ENCODE measurements around the gene AHCTF1. TPM values are rescaled to one million over a fixed set of nuclear protein-coding genes. Genes with fewer than 3 reads are reported as not detected.

AHCTF1 gene
- 89.4 and 97.5 TPM in 2 replicates for total RNA-seq (2013; cell fraction: nucleolus; rRNA removed)
- total RNA-seq (2014; rRNA removed) (25.5 and 25.6 TPM in 2 replicates), total RNA-seq (2014; rRNA removed; fragmentation: Illumina TruSeq; extraction: Trizol) (45.5 and 51.1 TPM in 2 replicates), total RNA-seq (2021) (27.1 and 29.3 TPM in 2 replicates), polyA plus RNA-seq (2011; rRNA removed) (19.4 and 27.7 TPM in 2 replicates), polyA plus RNA-seq (2014; fragmentation: Illumina TruSeq; extraction: Trizol) (44.3 and 56.5 TPM in 2 replicates), polyA plus RNA-seq (2014; fragmentation: Nextera tagmentation; extraction: Ambion mirVana) (1 to 10 TPM; 3.4 to 5.3 TPM), polyA plus RNA-seq (2014; rRNA removed) (15.4 and 17.2 TPM in 2 replicates), polyA plus RNA-seq (2016; fragmentation: Nextera tagmentation; extraction: Ambion mirVana) (10 to 100 TPM; 15.5 to 16.1 TPM), polyA minus RNA-seq (2011; rRNA and poly(A)+ RNA removed) (31.7 and 43.8 TPM in 2 replicates), Bru-seq, nascent RNA (percentile 91 among the genes with signal in this experiment), BruChase-seq, experiment 1, labeled RNA remaining after a 6-hour chase (percentile 93 among the genes with signal in this experiment), BruChase-seq, experiment 2, labeled RNA remaining after a 2-hour chase (percentile 95 among the genes with signal in this experiment)
- 8.5 TPM for polyA plus RNA-seq (2011; ENCODE audit: low read depth)
- 8.1 and 8.8 TPM in 2 replicates for polyA plus RNA-seq (2011; cell fraction: cytosol; rRNA removed)
- 21.9 and 23.1 TPM in 2 replicates for polyA plus RNA-seq (2011; cell fraction: nucleus; rRNA removed)
- polyA plus RNA-seq (2012), result 12.9 and 15.6 TPM in 2 replicates
- polyA minus RNA-seq (2011; cell fraction: cytosol; rRNA and poly(A)+ RNA removed), result 18.3 and 19.2 TPM in 2 replicates
- polyA minus RNA-seq (2011; cell fraction: nucleus; rRNA and poly(A)+ RNA removed), result 30.6 and 47.7 TPM in 2 replicates
- long read RNA-seq, experiment 1, partial matches to known transcripts, result 2 of 2 reads
- long read RNA-seq, experiment 1, other reads (novel, unspliced or antisense), result 0 of 2 reads
- long read RNA-seq, experiment 2, partial matches to known transcripts, result 15 of 16 reads
- long read RNA-seq, experiment 2, other reads (novel, unspliced or antisense), result 1 of 16 reads

DNA sequence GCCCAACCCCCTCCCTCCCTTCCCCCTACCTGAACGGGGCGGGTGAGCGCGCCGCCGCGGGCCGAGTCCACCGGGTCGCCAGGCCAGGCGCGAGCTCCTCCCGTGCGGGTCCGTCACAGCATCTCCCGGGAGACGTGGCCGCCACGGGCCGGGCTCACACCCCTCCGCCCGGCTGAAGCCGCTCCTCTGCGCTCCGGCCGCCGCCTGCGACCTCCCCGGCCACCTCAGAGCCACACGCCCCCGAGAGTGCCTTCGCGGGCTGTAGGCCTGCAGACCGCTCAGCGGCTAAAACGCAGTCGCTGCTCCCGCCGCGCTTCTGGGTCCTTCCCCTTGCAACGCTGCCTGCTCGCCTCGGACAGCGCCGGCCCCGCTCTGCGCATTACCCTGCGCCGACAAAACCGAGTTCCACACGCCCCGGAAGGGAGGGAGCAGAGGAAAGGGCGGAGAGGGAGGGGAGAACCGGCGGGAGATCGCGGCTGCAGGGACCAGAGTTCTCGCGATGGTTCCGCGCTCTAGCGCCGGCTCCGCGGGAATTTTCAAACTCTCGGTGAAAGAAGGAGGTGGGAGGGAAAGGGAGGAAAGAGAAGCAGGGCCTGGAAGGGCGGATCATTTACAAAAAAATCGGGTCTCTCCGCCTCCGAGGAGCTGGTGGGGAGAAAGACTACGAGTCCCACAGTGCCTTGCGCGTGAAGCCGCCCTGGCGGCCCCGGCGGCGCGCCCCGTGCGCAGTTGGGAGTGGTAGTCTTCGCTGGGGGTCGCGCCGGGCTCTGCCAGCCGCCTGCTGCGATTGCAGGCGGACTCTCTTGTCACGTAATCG, at the start of gene AHCTF1:
TSS of gene AHCTF1 (minus strand) at position 400 of the 817 bp plus-strand sequence. CDS start 13,578 bp downstream, outside the sequence.
- Histone ChIP-seq H3K79me2 (ENCODE audit: control insufficient read depth, insufficient read depth, low read length) (peaks cover 37% of the 10 kb centered on the region), H3K4me3 (peak within 1 kb of the TSS; percentile 96), H3K27me3 (replicated peaks in 1 of 2; ENCODE audit: control insufficient read depth in 2 of 2, insufficient read depth in 2 of 2, low read length in 1 of 2) (no peaks in the 10 kb centered on the region), H3K9ac (ENCODE audit: control insufficient read depth, insufficient read depth, low read length) (peak within 1 kb of the TSS; percentile 85), H3K9me3 (replicated peaks; ENCODE audit: control insufficient read depth, insufficient read depth, low read length) (peaks cover 2% of the 10 kb centered on the region; the same call in 2 of the 3 replicates), H4K20me1 (ENCODE audit: control insufficient read depth, insufficient read depth) (no peaks in the 10 kb centered on the region), H3K4me1 (ENCODE audit: control insufficient read depth, insufficient read depth, low read length) (no peaks in the 10 kb centered on the region), H3K4me2 (ENCODE audit: control insufficient read depth, insufficient read depth) (peak within 1 kb of the TSS; percentile 76), H2AFZ (ENCODE audit: control insufficient read depth, low read depth, low read length) (peak within 1 kb of the TSS; percentile 74), H3K27ac (ENCODE audit: control insufficient read depth, insufficient read depth) (peak within 1 kb of the TSS; percentile 57), H3K36me3 (ENCODE audit: control insufficient read depth in 2 of 2, insufficient read depth in 2 of 2, low read length in 1 of 2) (peaks cover 0 to 2% of the 10 kb centered on the region in 2 experiments; a peak in 2 of 4 replicates)
- FAIRE-seq (peak; percentile 75), ATAC-seq (peak; percentile 96), DNase-seq (ENCODE audit: low read depth, low spot score) (peak; percentile 89)
- intact Hi-C loops (cut with micrococcal nuclease; ENCODE audit: unreplicated experiment) (no loop called here), in situ Hi-C loops (cut with MboI) (no loop called here)
- BruUV-seq (replicated peaks), result no TSS peak
- POLR2A ChIA-PET, result interaction anchor here (0.6 to 1.8 kb wide), 5 partner anchors 12 to 207 kb away, joined by 3 to 10 read pairs (median 4); no protein-coding TSS in a partner anchor
- RAD21 ChIA-PET (ENCODE audit: unreplicated experiment), result no interaction called here
- SMC1A ChIA-PET (ENCODE audit: uncharacterized antibody, unreplicated experiment), result no interaction called here
- WGBS (ENCODE audit: insufficient coverage, insufficient replicate concordance, low lambda C conversion rate, missing lambda C conversion rate), result 1% methylated on average over 69 of the region's 90 CpGs
- CTCF ChIA-PET, result interaction anchor here (1.0 kb wide), 2 partner anchors 28 to 39 kb away, joined by 4 to 7 read pairs; no protein-coding TSS in a partner anchor
- TF ChIP-seq SIX5 (IDR thresholded peaks at IDR 0.05; ENCODE audit: low read depth, low read length, severe bottlenecking), result peak; percentile 97
- TF ChIP-seq EGR1 (IDR thresholded peaks at IDR 0.05; ENCODE audit: borderline replicate concordance in 1 of 2, low read depth in 2 of 2, low read length in 2 of 2), result no peak; a peak in 1 of 3 replicates
- peak; percentile 41 to 55; a peak in 2 of 4 replicates for TF ChIP-seq IKZF2 (IDR thresholded peaks at IDR 0.05)
- TF ChIP-seq HSF1 (IDR thresholded peaks at IDR 0.05; ENCODE audit: low read depth, low read length), result no peak
- TF ChIP-seq NKRF (conservative IDR thresholded peaks at IDR 0.05), result peak; percentile 78
- no peak for TF ChIP-seq KDM1A (IDR thresholded peaks at IDR 0.05; ENCODE audit: borderline replicate concordance)
- no peak for TF ChIP-seq SPI1 (IDR thresholded peaks at IDR 0.05; ENCODE audit: borderline replicate concordance, insufficient read depth, low read depth, low read length)
- peak; percentile 83; the same call in 1 of the 2 replicates for TF ChIP-seq HDGF (IDR thresholded peaks at IDR 0.05)
- peak; percentile 59 for TF ChIP-seq CREB1 (IDR thresholded peaks at IDR 0.05; ENCODE audit: low read depth)
- TF ChIP-seq BRCA1 (IDR thresholded peaks at IDR 0.05; ENCODE audit: low read depth, low read length), result peak; percentile 82
- no peak for TF ChIP-seq TCF7 (IDR thresholded peaks at IDR 0.05; ENCODE audit: borderline replicate concordance)
- peak; percentile 46; the same call in 1 of the 2 replicates for TF ChIP-seq ESRRA (IDR thresholded peaks at IDR 0.05; ENCODE audit: low read length)
- TF ChIP-seq EP300 (IDR thresholded peaks at IDR 0.05; ENCODE audit: borderline replicate concordance in 1 of 2, control insufficient read depth in 1 of 2, low read depth in 2 of 2, low read length in 2 of 2), result no peak
